AG09319 (cell line): ENCODE measurements around the gene ULK4.

Experiments used
- DNase-seq: peaks from one replicate; pipeline ENCODE4 v3.0.0-alpha.2; 2010; ENCODE audit warnings: low read depth; ENCODE audit errors: extremely low read depth
- TF ChIP-seq, protein P1 (sequence below): IDR thresholded peaks from 2 replicates; pipeline ENCODE4 v1.5.1; 2011; ENCODE audit warnings: low read depth, mild to moderate bottlenecking, inconsistent platforms, low read length, moderate library complexity

Gene ULK4

GRCh38 chr3:41321642-41321980 lies 640.3 kb downstream of the ULK4 start:
- no peak for DNase-seq
- TF ChIP-seq, protein P1, sequence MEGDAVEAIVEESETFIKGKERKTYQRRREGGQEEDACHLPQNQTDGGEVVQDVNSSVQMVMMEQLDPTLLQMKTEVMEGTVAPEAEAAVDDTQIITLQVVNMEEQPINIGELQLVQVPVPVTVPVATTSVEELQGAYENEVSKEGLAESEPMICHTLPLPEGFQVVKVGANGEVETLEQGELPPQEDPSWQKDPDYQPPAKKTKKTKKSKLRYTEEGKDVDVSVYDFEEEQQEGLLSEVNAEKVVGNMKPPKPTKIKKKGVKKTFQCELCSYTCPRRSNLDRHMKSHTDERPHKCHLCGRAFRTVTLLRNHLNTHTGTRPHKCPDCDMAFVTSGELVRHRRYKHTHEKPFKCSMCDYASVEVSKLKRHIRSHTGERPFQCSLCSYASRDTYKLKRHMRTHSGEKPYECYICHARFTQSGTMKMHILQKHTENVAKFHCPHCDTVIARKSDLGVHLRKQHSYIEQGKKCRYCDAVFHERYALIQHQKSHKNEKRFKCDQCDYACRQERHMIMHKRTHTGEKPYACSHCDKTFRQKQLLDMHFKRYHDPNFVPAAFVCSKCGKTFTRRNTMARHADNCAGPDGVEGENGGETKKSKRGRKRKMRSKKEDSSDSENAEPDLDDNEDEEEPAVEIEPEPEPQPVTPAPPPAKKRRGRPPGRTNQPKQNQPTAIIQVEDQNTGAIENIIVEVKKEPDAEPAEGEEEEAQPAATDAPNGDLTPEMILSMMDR, result no peak

DNA sequence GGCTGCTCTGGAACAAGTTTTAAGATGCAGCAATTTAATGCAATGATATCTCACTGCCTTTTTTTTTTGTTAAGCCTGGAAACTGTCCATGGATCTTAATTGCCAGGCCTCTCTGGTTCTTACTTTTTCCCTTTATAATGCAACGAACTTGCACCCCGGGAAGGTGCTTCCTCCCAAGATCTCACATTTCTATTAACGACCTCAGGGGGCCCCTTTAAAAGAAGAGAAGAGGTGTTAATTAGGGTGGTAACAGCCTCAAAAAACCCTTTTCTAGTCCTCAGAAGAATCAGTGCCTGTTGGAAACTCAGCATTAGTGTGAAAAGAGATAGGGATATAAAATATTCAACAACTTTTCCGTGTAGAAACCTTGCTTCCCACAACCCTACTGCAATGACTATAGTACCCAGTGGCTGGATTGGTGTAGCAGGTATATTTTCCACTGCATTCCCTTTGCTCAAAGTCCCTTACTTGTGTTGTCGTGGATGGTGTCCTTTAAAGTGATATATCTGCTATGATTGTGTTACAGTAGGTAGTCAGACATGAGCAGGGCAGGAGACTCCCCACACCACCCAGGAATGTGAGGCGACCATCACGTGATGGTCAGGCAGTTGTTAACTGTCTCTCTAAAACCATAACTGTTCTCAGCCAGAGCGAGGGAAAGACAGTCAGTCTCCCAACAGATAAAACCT lies 640.8 kb downstream of the ULK4 start:
- TF ChIP-seq, protein P1, result no peak
- DNase-seq, result no peak

DNA sequence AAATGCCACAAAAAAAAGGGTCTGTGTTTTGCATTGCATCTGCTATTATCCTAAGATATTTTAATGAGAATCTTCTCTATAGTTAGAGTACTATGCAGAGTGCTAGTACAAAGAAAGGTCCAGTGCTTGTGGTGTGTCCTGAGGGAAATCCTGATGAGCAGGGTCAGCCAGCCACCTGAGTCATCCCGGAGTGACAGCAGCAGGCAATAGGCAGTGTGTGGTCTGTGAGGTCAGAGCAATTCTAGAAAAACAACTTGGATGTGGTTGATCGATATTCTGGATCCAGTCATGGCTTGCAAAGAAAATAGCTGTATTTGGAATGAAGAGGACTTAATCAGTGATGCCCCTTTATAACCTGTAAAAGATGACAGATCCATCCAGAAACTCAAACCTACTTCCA lies 643.4 kb downstream of the ULK4 start:
- no peak for DNase-seq
- TF ChIP-seq, protein P1, result no peak

DNA sequence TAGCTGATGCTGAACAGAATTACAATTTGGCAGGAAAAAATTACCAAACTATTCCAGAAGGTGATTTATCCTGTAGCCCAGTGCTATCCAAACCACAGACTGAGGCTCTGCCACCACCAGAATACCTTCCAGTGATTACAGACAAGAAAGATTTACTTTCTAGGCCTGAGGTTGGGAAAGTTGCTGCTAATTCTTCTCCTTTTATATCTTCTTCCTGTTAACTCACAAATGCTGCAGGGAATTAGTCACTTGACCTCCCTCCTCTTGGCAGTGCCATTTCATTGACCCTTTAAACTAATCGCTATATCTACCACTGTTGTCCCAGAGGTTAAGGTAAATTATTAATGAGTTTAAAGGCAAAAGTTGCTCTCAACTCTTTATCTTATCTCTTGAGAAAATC lies 644.2 kb downstream of the ULK4 start:
- no peak for DNase-seq

DNA sequence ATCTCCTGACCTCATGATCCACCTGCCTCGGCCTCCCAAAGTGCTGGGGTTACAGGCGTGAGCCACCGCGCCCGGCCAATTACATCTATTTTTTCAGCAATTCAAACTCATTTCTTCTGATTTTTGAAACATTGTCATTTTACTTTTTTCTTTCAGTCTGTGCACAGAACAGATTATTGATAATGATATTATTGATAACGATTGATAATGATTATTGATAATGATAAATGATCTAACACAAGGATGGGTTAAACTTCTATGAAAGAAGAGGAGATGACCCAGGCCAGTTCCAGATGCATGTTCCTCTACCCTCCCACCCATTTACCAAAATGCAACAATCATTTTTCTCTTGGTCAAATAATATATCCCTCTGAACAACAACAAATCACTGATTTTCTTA lies 644.6 kb downstream of the ULK4 start:
- TF ChIP-seq, protein P1, result no peak
- DNase-seq, result no peak

More for the DNA sequence above, 644.2 kb downstream of the ULK4 start:
- TF ChIP-seq, protein P1, result no peak

DNA sequence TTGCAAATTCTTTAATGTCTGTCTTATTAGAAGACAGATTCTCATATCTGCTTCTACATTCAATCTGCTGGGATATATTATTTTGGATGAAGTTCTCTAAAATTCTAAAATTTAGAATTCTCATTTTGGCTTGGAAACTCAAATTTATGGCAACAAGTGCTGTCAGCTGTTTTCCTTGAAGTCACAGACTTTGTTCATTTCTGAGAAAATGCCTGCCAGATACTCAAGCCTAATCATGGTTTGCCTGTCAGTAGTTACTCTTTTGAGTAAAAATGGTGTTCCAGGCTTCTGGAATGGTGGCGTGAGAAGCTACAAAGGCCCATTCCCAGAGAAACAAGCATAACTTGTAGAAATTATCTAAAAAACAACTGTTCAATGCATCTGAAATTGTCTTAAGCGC lies 646.8 kb downstream of the ULK4 start:
- TF ChIP-seq, protein P1, result no peak
- no peak for DNase-seq

DNA sequence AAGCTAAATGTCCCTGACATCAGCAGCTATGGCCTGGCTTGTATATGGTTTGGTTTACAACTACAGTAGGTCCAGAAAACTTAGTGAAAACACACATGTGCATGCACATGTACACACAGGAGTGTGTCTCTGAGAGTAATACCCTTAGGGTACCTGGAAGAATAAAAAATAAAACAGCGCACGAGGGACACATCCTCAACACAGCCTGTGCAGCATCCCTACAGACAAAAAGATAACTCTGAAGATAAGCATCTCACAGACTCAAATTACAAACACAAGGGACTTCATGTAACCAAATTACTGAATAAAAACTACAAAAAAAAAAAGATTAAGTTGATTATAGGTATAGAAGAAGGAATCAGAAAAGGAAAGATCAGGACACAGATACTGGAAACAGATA lies 653.8 kb downstream of the ULK4 start:
- no peak for DNase-seq

More for the DNA sequence above, 653.8 kb downstream of the ULK4 start:
- TF ChIP-seq, protein P1, result no peak
